ENCODE data around the gene PLK3.

Gene PLK3

DNA sequence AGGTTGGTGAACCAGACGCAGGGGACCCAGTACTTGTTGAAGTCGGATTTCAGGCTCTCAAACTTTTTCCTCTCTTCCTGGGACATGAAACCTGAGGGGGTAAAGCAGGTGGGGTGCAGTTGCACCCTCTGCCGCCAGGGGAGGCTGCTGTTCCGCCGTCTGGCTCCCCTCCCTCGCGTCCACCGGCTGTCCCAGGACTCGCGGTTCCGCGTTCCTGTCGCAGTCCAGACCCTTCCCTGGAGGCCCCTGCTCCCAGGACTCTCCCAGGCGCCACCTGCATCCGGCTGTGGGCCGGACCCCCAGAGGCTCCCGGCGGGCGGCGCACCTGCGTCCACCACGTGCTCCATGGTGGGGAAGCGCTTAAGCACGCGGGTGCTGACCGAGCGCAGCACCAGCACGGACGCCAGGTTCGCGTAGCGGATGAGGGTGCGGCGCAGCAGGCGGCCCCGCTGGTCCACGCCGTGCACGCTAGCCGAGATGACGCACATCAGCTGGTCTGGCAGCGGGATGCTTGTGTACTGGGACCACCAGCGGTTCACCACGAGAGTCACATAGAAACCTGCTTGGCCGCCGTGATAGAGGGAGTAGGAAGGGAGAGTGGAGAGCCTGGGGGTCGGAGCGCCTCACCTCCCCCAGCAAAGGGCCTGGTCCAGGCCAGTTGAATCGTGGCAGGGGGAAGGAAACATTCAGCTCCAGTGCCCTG, 13.9 kb upstream of the PLK3 start:
- TF ChIP-seq CTCF (IDR thresholded peaks at IDR 0.05; ENCODE audit: control extremely low read depth, extremely low read depth, low read depth, missing control alignments) = peak; percentile 91
- DNase-seq (ENCODE audit: extremely low spot score) = peak; percentile 80
- CTCF ChIA-PET = interaction anchor here (0.7 to 8.0 kb wide), 16 partner anchors 9 to 514 kb away, joined by 3 to 98 read pairs (median 4); partner anchors contain the start of genes BTBD19, DYNLT4, HECTD3 and PLK3

DNA sequence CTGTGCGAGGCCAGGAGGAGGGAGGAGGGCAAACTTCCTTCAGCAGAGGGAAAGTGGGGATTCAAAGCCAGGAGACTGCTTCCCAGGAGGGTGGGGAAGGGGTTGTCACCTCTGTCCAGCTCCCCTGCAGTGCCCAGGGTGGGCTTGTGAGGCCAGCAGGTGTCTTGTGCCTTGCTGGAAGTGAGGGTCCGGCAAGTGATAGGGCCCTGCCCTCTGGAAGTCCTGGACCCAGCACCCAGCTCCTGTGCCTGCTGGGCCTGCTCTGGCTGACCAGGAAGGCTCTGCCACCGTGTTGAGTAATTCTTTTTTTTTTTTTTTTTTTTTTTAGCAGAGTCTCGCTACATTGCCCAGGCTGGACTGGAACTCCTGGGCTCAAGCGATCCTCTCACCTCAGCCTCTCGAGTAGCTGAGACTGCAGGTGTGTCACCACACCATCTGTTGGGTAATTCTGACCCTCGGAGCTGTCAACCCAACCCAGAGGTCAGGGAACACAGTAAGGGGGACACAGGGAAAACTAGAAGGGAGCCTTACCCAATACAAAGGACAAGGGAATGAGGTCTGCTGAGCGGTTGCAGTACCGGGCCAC, 13.2 kb upstream of the PLK3 start:
- no peak for DNase-seq (ENCODE audit: extremely low spot score)
- CTCF ChIA-PET = interaction anchor here (0.7 to 8.0 kb wide), 13 partner anchors 9 to 513 kb away, joined by 3 to 98 read pairs (median 4); partner anchors contain the start of genes BTBD19, DYNLT4, HECTD3 and PLK3
- POLR2A ChIA-PET = interaction anchor here (2.1 to 2.6 kb wide), 3 partner anchors 11 to 65 kb away, joined by 8 to 11 read pairs (median 9); partner anchors contain the start of gene RPS8
- no peak for TF ChIP-seq CTCF (IDR thresholded peaks at IDR 0.05; ENCODE audit: control extremely low read depth, extremely low read depth, low read depth, missing control alignments)

More for the DNA sequence above, 13.9 kb upstream of the PLK3 start:
- POLR2A ChIA-PET = interaction anchor here (0.9 to 2.6 kb wide), 4 partner anchors 10 to 65 kb away, joined by 4 to 11 read pairs (median 8); partner anchors contain the start of gene PLK3

DNA sequence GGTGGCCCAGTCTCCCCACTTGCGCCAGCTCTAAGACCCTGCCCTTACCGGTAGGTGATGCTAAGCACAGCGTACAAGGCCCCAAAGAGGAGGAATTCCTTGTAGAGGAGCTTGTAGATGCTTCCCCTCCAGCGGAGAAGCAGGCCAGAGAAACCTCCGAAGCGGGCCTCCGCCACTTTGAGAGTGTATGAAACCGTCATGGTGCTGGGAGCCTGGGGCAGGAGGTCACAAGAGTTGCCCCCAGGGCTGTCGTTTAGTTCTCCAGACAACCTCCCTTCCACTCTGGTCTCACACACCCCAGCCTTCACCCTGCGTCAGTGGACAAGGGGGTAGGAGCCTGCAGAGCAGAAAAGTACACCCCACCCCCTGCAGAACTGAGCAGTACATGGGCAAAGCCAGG, 12.7 kb upstream of the PLK3 start:
- CTCF ChIA-PET = interaction anchor here (0.9 to 8.0 kb wide), 10 partner anchors 8 to 706 kb away, joined by 3 to 98 read pairs (median 6); partner anchors contain the start of genes BTBD19, DYNLT4, PLK3 and RNU5D-1

DNA sequence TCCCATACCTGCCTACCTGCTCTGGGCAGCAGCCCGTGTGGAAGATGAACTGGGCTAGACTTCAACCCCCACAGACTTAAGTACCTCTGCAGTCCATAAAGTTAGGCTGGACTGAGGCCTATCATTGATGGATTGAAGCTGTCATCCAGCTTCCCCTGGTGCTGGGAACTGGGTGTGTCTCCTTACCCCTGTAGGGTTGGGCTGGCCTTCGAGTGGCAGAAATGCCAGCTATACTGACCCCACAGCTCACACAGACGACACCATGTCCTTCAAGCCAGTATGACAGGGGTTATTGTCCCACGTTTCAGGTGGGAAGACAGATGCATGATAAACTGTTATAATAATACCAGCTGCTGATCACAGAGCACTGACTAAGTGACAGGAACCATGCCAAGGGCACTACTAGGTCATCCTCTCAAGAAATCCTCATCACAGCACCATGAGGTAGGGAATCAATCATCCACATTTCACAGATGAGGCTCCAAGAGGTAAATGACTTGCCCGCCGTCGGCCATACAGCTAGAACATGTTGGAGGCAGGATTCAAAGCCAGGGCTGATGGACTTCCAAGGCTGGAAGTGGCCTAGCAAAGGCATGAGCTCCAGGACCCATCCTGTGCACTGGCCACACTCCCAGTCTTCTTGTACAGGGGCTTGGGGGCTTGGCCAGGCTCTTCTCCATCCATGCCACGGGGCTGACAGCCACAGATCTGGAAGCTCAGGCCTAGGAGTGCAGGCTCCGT, 11.9 kb upstream of the PLK3 start, which contains the start of gene BEST4:
BEST4 (minus strand) TSS at position 51 of the 741 bp plus-strand sequence. CDS start 465 bp downstream, outside the sequence.
- ChIA-PET CTCF (interaction anchor here (0.9 to 8.0 kb wide), 7 partner anchors 9 to 705 kb away, joined by 3 to 98 read pairs (median 6); partner anchors contain the start of genes PLK3 and RNU5D-1), POLR2A (interaction anchor here (0.5 to 2.6 kb wide), 6 partner anchors 9 to 211 kb away, joined by 3 to 11 read pairs (median 7); partner anchors contain the start of gene RPS8)
- TF ChIP-seq CTCF (IDR thresholded peaks at IDR 0.05; ENCODE audit: control extremely low read depth, extremely low read depth, low read depth, missing control alignments) = no peak
- no peak for DNase-seq (ENCODE audit: extremely low spot score)

More for the DNA sequence above, 12.7 kb upstream of the PLK3 start:
- DNase-seq (ENCODE audit: extremely low spot score) = no peak
- POLR2A ChIA-PET = interaction anchor here (2.1 to 2.6 kb wide), 3 partner anchors 12 to 66 kb away, joined by 8 to 11 read pairs (median 9); partner anchors contain the start of gene RPS8
- no peak for TF ChIP-seq CTCF (IDR thresholded peaks at IDR 0.05; ENCODE audit: control extremely low read depth, extremely low read depth, low read depth, missing control alignments)

DNA sequence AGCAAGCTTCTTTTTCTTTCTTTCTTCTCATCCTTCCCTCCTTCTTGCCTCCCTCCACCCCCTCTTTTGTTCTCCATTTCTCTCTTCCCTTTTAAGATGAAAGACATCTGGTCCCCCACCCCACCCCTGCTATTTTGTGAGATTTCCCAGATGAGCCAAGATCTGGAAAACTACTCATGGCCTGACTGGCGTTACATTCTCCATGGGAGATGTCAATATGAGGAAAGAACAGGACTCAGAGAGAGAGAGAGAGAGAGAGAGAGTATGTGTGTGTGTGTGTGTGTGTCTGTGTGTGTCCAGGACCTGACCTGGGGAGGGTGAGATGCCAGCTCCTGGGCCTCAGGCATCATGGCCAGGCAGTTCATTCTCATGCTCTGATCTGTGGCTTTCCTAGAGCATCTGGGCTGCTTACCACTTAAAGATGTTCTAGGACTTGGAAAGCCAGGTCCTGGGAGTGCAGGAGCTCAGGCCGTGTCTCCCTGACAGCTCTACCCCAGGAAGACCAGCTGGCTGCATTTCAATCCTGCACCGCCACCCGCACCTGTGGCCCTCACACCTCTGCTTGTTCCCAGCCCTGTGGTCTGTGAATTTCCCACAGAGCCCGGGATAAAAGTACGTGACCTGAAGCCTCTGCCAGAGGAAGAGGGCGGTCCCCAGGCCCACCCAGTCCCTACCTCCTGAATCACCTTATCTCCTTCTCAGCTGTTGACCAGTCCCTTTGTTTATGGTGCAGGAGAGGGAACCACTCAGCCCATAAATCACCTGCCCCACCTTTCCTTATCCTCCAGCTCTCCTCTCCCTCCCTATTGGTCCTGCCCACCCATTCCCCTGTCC, 9.0 kb upstream of the PLK3 start:
- ChIA-PET CTCF (interaction anchor here (1.0 to 8.0 kb wide), 8 partner anchors 8 to 702 kb away, joined by 3 to 98 read pairs (median 4); partner anchors contain the start of genes PLK3, RNU5D-1 and RPS8), POLR2A (interaction anchor here (0.6 to 3.1 kb wide), 7 partner anchors 9 to 729 kb away, joined by 3 to 13 read pairs (median 11); partner anchors contain the start of genes PLK3 and RPS8)
- no peak for DNase-seq (ENCODE audit: extremely low spot score)
- no peak for TF ChIP-seq CTCF (IDR thresholded peaks at IDR 0.05; ENCODE audit: control extremely low read depth, extremely low read depth, low read depth, missing control alignments)
